CD4-positive, alpha-beta T cell (primary cell): Measurements from ENCODE around the gene NUTM2B. TPM values are rescaled to one million over a fixed set of nuclear protein-coding genes. Genes with fewer than 3 reads are reported as not detected.
A peak's percentile ranks its signal among the peaks of the same experiment; 100 is the strongest.
"Not testable (repeated sequence)": the region's sequence is repeated elsewhere in the genome, so short reads cannot be mapped to it uniquely, and the experiment has no call there.

ENCODE experiments used
- ATAC-seq: fragments of 200-7000 bp; cut with Tn5 transposase; one replicate; pipeline ENCODE4 v1.10.0; 2022; ENCODE audit warnings: mild to moderate bottlenecking; ENCODE audit not compliant: poor library complexity
- CTCF ChIA-PET: fragments of 350-600 bp; sonication (Branson Sonifier 250); formaldehyde crosslinking; loops from one replicate; lab custom pipeline; 2021; ENCODE audit warnings: antibody characterized with exemption, inconsistent platforms; lab: Charles Lee
- POLR2A ChIA-PET: fragments of 350-600 bp; sonication (Branson Sonifier 250); formaldehyde crosslinking; loops from one replicate; lab custom pipeline; 2021; ENCODE audit warnings: antibody characterized with exemption, inconsistent platforms; lab: Charles Lee
- DNase-seq, 14 experiments: peaks; one replicate each; pipeline ENCODE4 v3.0.0-alpha.2; 2013 to 2020; ENCODE audit warnings: mixed read lengths in 2 of 14
- H3K27ac ChIP-seq, 2 donors: one replicate each; pipeline versions ENCODE4 v1.5.1 to v1.7.0; 2013; ENCODE audit warnings: low read length in 2 of 2, low read depth in 1 of 2, mild to moderate bottlenecking in 1 of 2
- H3K27me3 ChIP-seq, 2 experiments: 1 replicate in 1 of 2; 2 replicates in 1 of 2; pipeline versions ENCODE4 v1.6.1 to v1.7.0; 2013; ENCODE audit warnings: low read length in 2 of 2, control low read depth in 1 of 2, mild to moderate bottlenecking in 1 of 2, moderate library complexity in 1 of 2; ENCODE audit not compliant: insufficient read depth in 2 of 2, control insufficient read depth in 1 of 2
- H3K36me3 ChIP-seq: one replicate; pipeline ENCODE4 v1.6.1; 2013; ENCODE audit warnings: low read length, control low read depth; ENCODE audit not compliant: insufficient read depth
- H3K4me1 ChIP-seq: one replicate; pipeline ENCODE4 v1.6.1; 2013; ENCODE audit warnings: low read length, control low read depth; ENCODE audit not compliant: insufficient read depth
- H3K4me3 ChIP-seq: one replicate; pipeline ENCODE4 v1.5.1; 2013; ENCODE audit warnings: mild to moderate bottlenecking, low read length, moderate library complexity
- H3K9me3 ChIP-seq, 2 experiments: 1 replicate in 1 of 2; 2 replicates in 1 of 2; pipeline versions ENCODE4 v1.6.1 to v1.7.0; 2013; ENCODE audit warnings: low read length in 2 of 2, mild to moderate bottlenecking in 2 of 2, control low read depth in 1 of 2, moderate library complexity in 1 of 2; ENCODE audit not compliant: control insufficient read depth in 1 of 2, insufficient read depth in 1 of 2
- H3K27ac Mint-ChIP-seq: one replicate; pipeline ENCODE4 v1.8.0; 2020; ENCODE audit warnings: mixed read lengths
- H3K27me3 Mint-ChIP-seq: one replicate; pipeline ENCODE4 v1.8.0; 2021; ENCODE audit warnings: mixed read lengths
- H3K36me3 Mint-ChIP-seq: one replicate; pipeline ENCODE4 v1.8.0; 2021; ENCODE audit warnings: low read depth, mixed read lengths
- H3K4me1 Mint-ChIP-seq: one replicate; pipeline ENCODE4 v1.8.0; 2021; ENCODE audit warnings: low read depth, mixed read lengths
- H3K4me3 Mint-ChIP-seq: one replicate; pipeline ENCODE4 v1.8.0; 2020; ENCODE audit warnings: mild to moderate bottlenecking, mixed read lengths
- H3K9me3 Mint-ChIP-seq: one replicate; pipeline ENCODE4 v1.8.0; 2020; ENCODE audit warnings: mixed read lengths
- intact Hi-C, 2 experiments: fragments of 100-400 bp; cut with DNase I in 1 of 2; cut with micrococcal nuclease in 1 of 2; formaldehyde crosslinking; loops; one replicate each; pipeline versions ENCODE4 v1.15.1 to v1.9.0; 2023 to 2025; cut with DNase I, micrococcal nuclease
- total RNA-seq, 174 experiments: library from RNA in 2 of 174; stranded (reverse) in 2 of 174; gene quantifications; one replicate each; pipeline ENCODE4 v1.2.3 and lab custom pipeline; 2021 to 2026

The NUTM2B gene
- total RNA-seq, 2 experiments from 2014 or later, result 0.34 to 0.99 TPM

GRCh38 chr10:79697141-79697540, 5.9 kb upstream of the NUTM2B start:
- H3K4me3 ChIP-seq, H3K36me3 Mint-ChIP-seq, H3K27ac Mint-ChIP-seq, H3K4me1 Mint-ChIP-seq, H3K4me1 ChIP-seq, H3K4me3 Mint-ChIP-seq, ATAC-seq, H3K27me3 Mint-ChIP-seq, POLR2A ChIA-PET, H3K27ac ChIP-seq, H3K9me3 ChIP-seq, H3K36me3 ChIP-seq, H3K27me3 ChIP-seq, CTCF ChIA-PET, H3K9me3 Mint-ChIP-seq, intact Hi-C loops: not testable (repeated sequence)
- DNase-seq, result peak in 1 of 14 experiments; percentile 10

- H3K4me3 Mint-ChIP-seq, H3K36me3 ChIP-seq, H3K36me3 Mint-ChIP-seq, intact Hi-C loops, POLR2A ChIA-PET, DNase-seq, H3K9me3 Mint-ChIP-seq, ATAC-seq, H3K9me3 ChIP-seq, H3K4me3 ChIP-seq, H3K4me1 ChIP-seq, H3K27ac Mint-ChIP-seq, H3K27me3 ChIP-seq, CTCF ChIA-PET, H3K27me3 Mint-ChIP-seq, H3K4me1 Mint-ChIP-seq, H3K27ac ChIP-seq: not testable (repeated sequence)
Observed at GRCh38 chr10:79700381-79700944, 2.6 kb upstream of the NUTM2B start.

DNA sequence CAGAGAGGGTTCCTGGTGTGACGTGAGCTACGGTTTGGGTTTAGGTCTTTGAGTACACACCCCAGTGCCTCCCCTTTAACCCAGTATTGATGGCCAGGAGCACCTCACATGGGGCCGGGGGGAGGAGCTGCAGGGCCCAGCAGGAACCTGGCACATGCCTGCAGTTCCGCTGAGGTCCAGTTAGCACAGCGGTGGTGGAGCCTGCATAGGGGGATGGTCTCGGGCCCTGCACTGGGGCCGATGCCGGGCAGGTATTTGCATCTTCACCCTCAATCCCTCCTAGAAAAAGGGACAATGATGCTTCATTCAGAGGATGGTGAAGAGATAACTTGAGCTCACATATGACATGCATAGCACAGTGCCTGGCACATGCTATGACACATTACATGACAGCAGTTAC, 4.0 kb downstream of the NUTM2B start:
- H3K4me3 ChIP-seq, H3K4me1 Mint-ChIP-seq, H3K27me3 Mint-ChIP-seq, intact Hi-C loops, H3K4me1 ChIP-seq, POLR2A ChIA-PET, H3K27me3 ChIP-seq, H3K27ac ChIP-seq, H3K9me3 ChIP-seq, H3K36me3 ChIP-seq, ATAC-seq, H3K9me3 Mint-ChIP-seq, DNase-seq, H3K27ac Mint-ChIP-seq, CTCF ChIA-PET, H3K4me3 Mint-ChIP-seq, H3K36me3 Mint-ChIP-seq: not testable (repeated sequence)

DNA sequence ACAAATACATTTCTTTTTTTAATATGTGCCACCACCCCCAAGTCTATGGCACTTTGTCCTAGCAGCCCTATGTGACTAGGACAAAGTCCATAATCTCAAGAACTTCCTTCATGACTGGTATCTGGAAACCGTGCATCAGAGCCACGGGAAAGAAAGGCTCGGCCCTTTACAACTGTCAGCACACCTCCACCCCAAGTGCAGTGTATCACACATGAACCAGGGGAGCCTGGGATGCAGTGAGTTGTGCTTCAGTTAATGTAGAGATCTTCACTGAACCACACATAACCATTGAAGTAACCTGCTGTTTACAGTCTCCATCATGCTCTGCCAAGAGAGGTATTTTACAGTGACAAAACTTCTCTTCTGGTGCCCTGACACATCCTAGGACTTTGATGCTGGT, 11.9 kb downstream of the NUTM2B start:
- H3K36me3 ChIP-seq, H3K9me3 Mint-ChIP-seq, H3K4me1 Mint-ChIP-seq, ATAC-seq, H3K36me3 Mint-ChIP-seq, H3K4me1 ChIP-seq, H3K4me3 ChIP-seq, H3K9me3 ChIP-seq, intact Hi-C loops, H3K4me3 Mint-ChIP-seq, H3K27me3 ChIP-seq, DNase-seq, H3K27ac Mint-ChIP-seq, H3K27me3 Mint-ChIP-seq, POLR2A ChIA-PET, H3K27ac ChIP-seq, CTCF ChIA-PET: not testable (repeated sequence)

DNA sequence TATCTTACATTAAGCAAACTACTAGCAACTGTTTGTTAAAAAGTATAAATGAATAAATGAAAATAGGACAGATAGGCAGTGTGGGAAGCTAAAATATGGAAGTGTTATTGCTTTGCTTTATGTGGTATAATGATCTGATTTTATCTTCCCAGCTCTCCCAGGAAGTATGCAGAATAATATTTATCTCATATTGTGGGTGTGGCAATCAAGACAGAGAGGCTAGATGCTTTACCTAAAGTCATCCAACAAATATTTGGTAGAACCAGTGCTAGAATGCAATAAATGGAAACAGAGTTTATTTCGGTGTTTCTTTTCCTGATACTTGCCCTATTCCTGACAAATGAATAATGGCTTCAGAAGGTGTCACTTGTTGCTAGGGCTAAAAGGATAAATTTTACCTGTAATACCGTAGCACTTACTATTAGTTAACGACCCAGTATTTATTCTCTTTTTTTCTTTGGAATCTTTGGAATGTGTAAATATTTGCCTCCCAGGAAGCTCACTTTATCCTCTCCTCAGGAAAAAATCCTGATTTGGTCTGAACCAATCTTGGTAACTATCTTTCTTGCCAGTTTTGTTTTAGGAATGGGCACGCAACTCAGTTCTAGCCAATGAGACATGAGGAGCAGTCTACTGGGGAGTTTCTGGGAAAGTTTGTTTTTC, 14.0 kb downstream of the NUTM2B start:
- H3K4me3 Mint-ChIP-seq, H3K9me3 Mint-ChIP-seq, DNase-seq, H3K4me1 Mint-ChIP-seq, H3K9me3 ChIP-seq, CTCF ChIA-PET, ATAC-seq, POLR2A ChIA-PET, H3K27ac Mint-ChIP-seq, H3K4me1 ChIP-seq, H3K27ac ChIP-seq, intact Hi-C loops, H3K36me3 Mint-ChIP-seq, H3K4me3 ChIP-seq, H3K27me3 ChIP-seq, H3K36me3 ChIP-seq, H3K27me3 Mint-ChIP-seq: not testable (repeated sequence)

DNA sequence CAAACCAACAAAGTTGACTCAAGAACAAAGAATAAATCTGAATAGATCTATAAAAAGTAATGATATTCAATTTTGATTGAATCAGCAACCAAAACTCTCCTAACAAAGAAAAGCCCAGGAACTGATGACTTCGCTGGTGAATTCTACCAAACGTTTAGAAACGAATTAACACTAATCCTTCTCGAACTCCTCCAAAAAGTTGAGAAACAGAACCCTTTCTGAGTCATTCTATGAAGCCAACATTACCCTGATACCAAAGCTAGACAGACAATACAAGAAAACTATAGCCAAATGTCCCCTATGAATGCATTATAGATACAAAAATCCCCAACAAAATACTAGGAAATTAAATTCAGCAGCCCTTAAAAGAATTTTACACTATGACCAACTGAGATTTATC, 17.0 kb downstream of the NUTM2B start:
- H3K4me1 ChIP-seq, POLR2A ChIA-PET, H3K9me3 Mint-ChIP-seq, intact Hi-C loops, H3K27ac Mint-ChIP-seq, H3K27me3 ChIP-seq, CTCF ChIA-PET, H3K4me1 Mint-ChIP-seq, DNase-seq, ATAC-seq, H3K27me3 Mint-ChIP-seq, H3K36me3 Mint-ChIP-seq, H3K9me3 ChIP-seq, H3K4me3 ChIP-seq, H3K4me3 Mint-ChIP-seq, H3K36me3 ChIP-seq, H3K27ac ChIP-seq: not testable (repeated sequence)

DNA sequence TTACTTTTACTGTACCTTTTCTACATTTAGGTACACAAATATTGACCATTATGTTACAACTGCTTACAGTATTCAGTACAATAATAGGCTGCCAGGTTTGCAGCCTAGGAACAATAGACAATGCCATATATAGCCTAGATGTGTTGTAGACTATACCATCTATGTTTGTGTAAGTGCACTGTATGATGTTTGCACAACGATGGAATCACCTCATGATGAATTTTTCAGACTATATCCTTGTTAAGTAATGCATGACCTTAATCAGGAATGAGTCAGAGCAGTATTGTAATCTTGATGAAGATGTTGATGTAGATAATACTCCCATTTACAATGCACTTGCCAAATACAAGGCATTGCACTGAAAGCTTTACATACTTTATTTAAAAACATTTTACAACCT, 23.6 kb downstream of the NUTM2B start:
- H3K27me3 ChIP-seq, H3K27ac Mint-ChIP-seq, intact Hi-C loops, H3K4me1 Mint-ChIP-seq, H3K36me3 Mint-ChIP-seq, ATAC-seq, H3K4me3 Mint-ChIP-seq, H3K9me3 Mint-ChIP-seq, DNase-seq, CTCF ChIA-PET, H3K36me3 ChIP-seq, H3K27me3 Mint-ChIP-seq, H3K27ac ChIP-seq, H3K4me3 ChIP-seq, H3K9me3 ChIP-seq, H3K4me1 ChIP-seq, POLR2A ChIA-PET: not testable (repeated sequence)
